Erythroblast (primary cell): ENCODE data around the gene PRKCI.

ENCODE experiments used
- GATA1 ChIP-seq: IDR thresholded peaks from 2 replicates; pipeline ENCODE4 v1.6.1; 2011; ENCODE audit warnings: low read depth, mild to moderate bottlenecking, control low read depth, low read length, moderate library complexity
- POLR2A ChIP-seq: IDR thresholded peaks from 2 replicates; pipeline ENCODE4 v1.6.1; 2011; ENCODE audit warnings: mild to moderate bottlenecking, low read length

DNA sequence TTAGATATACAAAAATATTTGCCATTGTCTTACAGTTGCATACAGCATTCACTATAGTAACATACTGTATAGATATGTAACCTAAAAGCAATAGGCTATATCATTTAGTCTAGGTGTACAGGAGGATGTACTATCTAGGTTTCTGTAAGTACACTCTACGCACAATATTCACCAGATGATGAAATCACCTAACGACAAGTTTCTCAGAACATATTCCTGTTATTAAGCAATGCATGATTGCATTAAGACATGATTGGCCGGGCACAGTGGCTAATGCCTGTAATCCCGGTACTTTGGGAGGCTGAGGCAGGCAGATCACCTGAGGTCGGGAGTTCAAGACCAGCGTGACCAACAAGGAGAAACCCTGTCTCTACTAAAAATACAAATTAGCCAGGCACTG lies 14.5 kb upstream of the PRKCI start:
- TF ChIP-seq POLR2A (no peak), GATA1 (no peak)
